ENCODE results near the gene SMARCC1.

The SMARCC1 gene

GRCh38 chr3:47578691-47579632 is 202.7 kb downstream of the SMARCC1 start, which contains the start of gene CSPG5:
Gene CSPG5, minus strand, starts transcription at chr3:47578865. Its CDS starts 172 bp downstream, at chr3:47578693.
- H4K20me1 ChIP-seq (ENCODE audit: insufficient read depth, low read length, poor library complexity, severe bottlenecking), result no peaks in the 10 kb centered on the region
- H3K36me3 ChIP-seq (ENCODE audit: insufficient read depth, low read length), result no peaks in the 10 kb centered on the region; the same call in 1 of the 2 replicates
- no peaks in the 10 kb centered on the region for H3K4me1 ChIP-seq (ENCODE audit: insufficient read depth, low read length, poor library complexity, severe bottlenecking)
- H3F3A ChIP-seq (ENCODE audit: low read depth), result no peaks in the 10 kb centered on the region
- no peaks in the 10 kb centered on the region for H3K9me2 ChIP-seq (replicated peaks; ENCODE audit: low read depth, low read length)
- no peaks in the 10 kb centered on the region for H3K79me2 ChIP-seq (ENCODE audit: insufficient read depth, low read length)
- no peak within 1 kb of the TSS for H3K9ac ChIP-seq (ENCODE audit: low read depth, low read length, poor library complexity, severe bottlenecking)
- no peak for TF ChIP-seq EZH2phosphoT487 (IDR thresholded peaks at IDR 0.05; ENCODE audit: borderline replicate concordance)
- TF ChIP-seq CTCF (conservative IDR thresholded peaks at IDR 0.05; ENCODE audit: low read length), result no peak
- H2AFZ ChIP-seq (ENCODE audit: low read length), result no peak within 1 kb of the TSS
- no peaks in the 10 kb centered on the region for H3K27me3 ChIP-seq (ENCODE audit: insufficient read depth, low read length, poor library complexity, severe bottlenecking)
- H3K4me3 ChIP-seq (ENCODE audit: low read length, poor library complexity, severe bottlenecking), result peak within 1 kb of the TSS; percentile 60
- no peaks in the 10 kb centered on the region for H3K9me3 ChIP-seq (ENCODE audit: insufficient read depth, low read depth, low read length)
- no peak within 1 kb of the TSS for H3K4me2 ChIP-seq (ENCODE audit: low read depth, low read length, poor library complexity, severe bottlenecking)

- H3K9me3 ChIP-seq (ENCODE audit: insufficient read depth, low read depth, low read length), result no peaks in the 10 kb centered on the region
- no peaks in the 10 kb centered on the region for H3K9me2 ChIP-seq (replicated peaks; ENCODE audit: low read depth, low read length)
- H3F3A ChIP-seq (ENCODE audit: low read depth), result no peaks in the 10 kb centered on the region
- H3K4me2 ChIP-seq (ENCODE audit: low read depth, low read length, poor library complexity, severe bottlenecking), result no peak overlapping the region
- H4K20me1 ChIP-seq (ENCODE audit: insufficient read depth, low read length, poor library complexity, severe bottlenecking), result no peaks in the 10 kb centered on the region
- H3K27me3 ChIP-seq (ENCODE audit: insufficient read depth, low read length, poor library complexity, severe bottlenecking), result no peaks in the 10 kb centered on the region
- peak overlapping the region; percentile 60 for H3K4me3 ChIP-seq (ENCODE audit: low read length, poor library complexity, severe bottlenecking)
- H2AFZ ChIP-seq (ENCODE audit: low read length), result no peak overlapping the region
- H3K79me2 ChIP-seq (ENCODE audit: insufficient read depth, low read length), result no peaks in the 10 kb centered on the region
- H3K9ac ChIP-seq (ENCODE audit: low read depth, low read length, poor library complexity, severe bottlenecking), result no peak overlapping the region
- TF ChIP-seq EZH2phosphoT487 (IDR thresholded peaks at IDR 0.05; ENCODE audit: borderline replicate concordance) (no peak), CTCF (conservative IDR thresholded peaks at IDR 0.05; ENCODE audit: low read length) (no peak)
- H3K36me3 ChIP-seq (ENCODE audit: insufficient read depth, low read length), result no peaks in the 10 kb centered on the region
- H3K4me1 ChIP-seq (ENCODE audit: insufficient read depth, low read length, poor library complexity, severe bottlenecking), result no peaks in the 10 kb centered on the region
Measured at GRCh38 chr3:47578119-47578632, 203.5 kb downstream of the SMARCC1 start.

- Histone ChIP-seq H2AFZ (ENCODE audit: low read length) (no peak overlapping the region), H3K27me3 (ENCODE audit: insufficient read depth, low read length, poor library complexity, severe bottlenecking) (no peaks in the 10 kb centered on the region)
Measured at GRCh38 chr3:47577583-47578118, 204.0 kb downstream of the SMARCC1 start.

More at GRCh38 chr3:47577583-47578118, 204.0 kb downstream of the SMARCC1 start:
- Histone ChIP-seq H3K4me1 (ENCODE audit: insufficient read depth, low read length, poor library complexity, severe bottlenecking) (no peaks in the 10 kb centered on the region), H3K4me3 (ENCODE audit: low read length, poor library complexity, severe bottlenecking) (no peak overlapping the region), H3K4me2 (ENCODE audit: low read depth, low read length, poor library complexity, severe bottlenecking) (no peak overlapping the region), H3K9ac (ENCODE audit: low read depth, low read length, poor library complexity, severe bottlenecking) (no peak overlapping the region), H4K20me1 (ENCODE audit: insufficient read depth, low read length, poor library complexity, severe bottlenecking) (no peaks in the 10 kb centered on the region), H3K9me3 (ENCODE audit: insufficient read depth, low read depth, low read length) (no peaks in the 10 kb centered on the region), H3K79me2 (ENCODE audit: insufficient read depth, low read length) (no peaks in the 10 kb centered on the region), H3F3A (ENCODE audit: low read depth) (no peaks in the 10 kb centered on the region), H3K36me3 (ENCODE audit: insufficient read depth, low read length) (no peaks in the 10 kb centered on the region), H3K9me2 (replicated peaks; ENCODE audit: low read depth, low read length) (no peaks in the 10 kb centered on the region)
- no peak for TF ChIP-seq EZH2phosphoT487 (IDR thresholded peaks at IDR 0.05; ENCODE audit: borderline replicate concordance)
- no peak for TF ChIP-seq CTCF (conservative IDR thresholded peaks at IDR 0.05; ENCODE audit: low read length)

Measured in Loucy (cell line).